MM.1S (cell line): Measurements from ENCODE around the gene MSL1.

Experiments
- EZH2 ChIP-seq: fragments of 300-600 bp; sonication (generic); optimal IDR thresholded peaks from 2 replicates; pipeline ENCODE3; 2017; ENCODE audit warnings: low read depth, mild to moderate bottlenecking, antibody characterized with exemption, low read length, mixed read lengths
- EZH2phosphoT487 ChIP-seq: fragments of 300-600 bp; sonication (generic); IDR thresholded peaks from 2 replicates; pipeline ENCODE4 v1.6.1; 2018; ENCODE audit warnings: antibody characterized with exemption, low read length
- TF ChIP-seq, protein P1 (sequence below): fragments of 300-600 bp; sonication (generic); IDR thresholded peaks from 2 replicates; pipeline ENCODE4 v1.5.1; 2016; ENCODE audit warnings: antibody characterized with exemption, low read length, mixed read lengths

DNA sequence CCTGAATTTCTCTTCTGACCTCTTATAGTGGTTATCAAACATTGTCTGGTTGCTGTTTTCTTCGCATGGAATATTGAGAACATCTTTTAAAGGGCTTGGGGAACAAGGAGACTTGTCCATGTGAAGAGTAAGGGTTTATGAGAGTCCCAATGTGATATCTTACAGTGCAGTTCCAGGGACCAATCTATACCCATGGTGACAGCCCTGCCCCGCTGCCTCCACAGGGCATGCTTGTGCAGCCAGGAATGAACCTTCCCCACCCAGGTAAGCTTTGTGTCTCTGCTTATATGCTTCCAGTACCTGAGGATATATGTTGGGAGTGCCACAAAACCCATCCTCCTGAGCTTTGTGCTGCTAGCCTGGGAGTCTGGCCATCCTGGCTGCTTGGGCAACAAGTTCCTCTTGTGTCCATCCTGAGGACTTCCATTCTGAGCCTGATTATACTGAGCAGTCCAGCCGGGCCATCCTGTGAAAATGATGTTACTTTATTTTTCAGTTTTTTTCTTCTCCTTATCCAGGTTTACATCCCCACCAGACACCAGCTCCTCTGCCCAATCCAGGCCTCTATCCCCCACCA, 46.0 kb downstream of the MSL1 start:
- TF ChIP-seq EZH2 (no peak), EZH2phosphoT487 (no peak)
- TF ChIP-seq, protein P1, sequence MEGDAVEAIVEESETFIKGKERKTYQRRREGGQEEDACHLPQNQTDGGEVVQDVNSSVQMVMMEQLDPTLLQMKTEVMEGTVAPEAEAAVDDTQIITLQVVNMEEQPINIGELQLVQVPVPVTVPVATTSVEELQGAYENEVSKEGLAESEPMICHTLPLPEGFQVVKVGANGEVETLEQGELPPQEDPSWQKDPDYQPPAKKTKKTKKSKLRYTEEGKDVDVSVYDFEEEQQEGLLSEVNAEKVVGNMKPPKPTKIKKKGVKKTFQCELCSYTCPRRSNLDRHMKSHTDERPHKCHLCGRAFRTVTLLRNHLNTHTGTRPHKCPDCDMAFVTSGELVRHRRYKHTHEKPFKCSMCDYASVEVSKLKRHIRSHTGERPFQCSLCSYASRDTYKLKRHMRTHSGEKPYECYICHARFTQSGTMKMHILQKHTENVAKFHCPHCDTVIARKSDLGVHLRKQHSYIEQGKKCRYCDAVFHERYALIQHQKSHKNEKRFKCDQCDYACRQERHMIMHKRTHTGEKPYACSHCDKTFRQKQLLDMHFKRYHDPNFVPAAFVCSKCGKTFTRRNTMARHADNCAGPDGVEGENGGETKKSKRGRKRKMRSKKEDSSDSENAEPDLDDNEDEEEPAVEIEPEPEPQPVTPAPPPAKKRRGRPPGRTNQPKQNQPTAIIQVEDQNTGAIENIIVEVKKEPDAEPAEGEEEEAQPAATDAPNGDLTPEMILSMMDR = no peak
